ENCODE results near the gene C1orf87.
"Not testable (repeated sequence)": the region's sequence is repeated elsewhere in the genome, so short reads cannot be mapped to it uniquely, and the experiment has no call there.

C1orf87 gene

DNA sequence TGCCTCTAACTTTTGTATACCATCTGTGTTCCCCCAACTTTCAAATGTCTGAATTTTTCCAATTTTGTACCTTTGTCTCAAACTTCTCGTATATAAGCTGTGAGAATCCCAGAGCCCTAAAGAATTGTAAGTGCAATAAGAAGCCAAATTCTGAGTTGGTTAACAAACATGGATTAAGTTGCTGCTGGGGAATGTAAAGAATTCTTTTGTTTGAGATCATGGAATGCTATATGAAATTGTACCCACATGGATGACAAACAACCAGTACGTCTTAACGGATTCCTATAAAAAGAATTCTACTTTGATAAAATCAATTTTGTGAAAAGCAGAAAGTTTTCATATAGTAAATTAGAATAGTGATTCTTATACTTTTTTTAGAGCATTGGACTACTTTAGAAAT is 74.6 kb downstream of the C1orf87 start:
- no peak for DNase-seq (ENCODE audit: insufficient read length, low spot score)
- FAIRE-seq: no peak

DNA sequence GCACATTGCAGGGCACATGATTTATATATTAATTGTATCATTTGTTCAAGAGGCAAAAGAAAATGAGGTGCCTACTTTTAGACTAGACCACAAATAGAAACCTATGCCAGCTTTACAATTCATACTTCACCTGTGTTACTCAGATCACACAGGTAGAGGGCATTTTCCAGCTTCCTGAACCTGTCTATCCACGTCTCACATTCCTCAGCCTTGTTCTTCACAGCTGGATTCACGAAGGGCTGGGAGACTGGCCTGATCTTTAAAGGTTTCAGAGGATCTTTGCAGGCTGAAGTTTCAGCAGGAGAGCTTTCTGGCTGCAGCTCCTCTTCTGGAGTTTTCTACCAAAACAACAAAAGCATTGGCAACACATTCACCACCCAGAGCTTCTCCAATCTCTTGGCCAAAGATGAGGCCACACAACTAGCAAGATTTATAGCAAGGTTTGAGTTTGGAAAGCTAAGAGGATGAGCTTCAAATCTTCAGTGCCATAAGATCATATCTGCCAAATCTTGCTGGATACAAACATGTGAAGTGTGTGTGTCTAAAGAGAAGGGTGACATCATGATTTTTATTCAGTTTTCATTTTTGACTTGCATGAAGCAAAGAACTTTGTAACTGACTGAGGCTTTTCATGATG is 76.0 kb downstream of the C1orf87 start:
- DNase-seq (ENCODE audit: insufficient read length, low spot score) (no peak), FAIRE-seq (no peak)

DNA sequence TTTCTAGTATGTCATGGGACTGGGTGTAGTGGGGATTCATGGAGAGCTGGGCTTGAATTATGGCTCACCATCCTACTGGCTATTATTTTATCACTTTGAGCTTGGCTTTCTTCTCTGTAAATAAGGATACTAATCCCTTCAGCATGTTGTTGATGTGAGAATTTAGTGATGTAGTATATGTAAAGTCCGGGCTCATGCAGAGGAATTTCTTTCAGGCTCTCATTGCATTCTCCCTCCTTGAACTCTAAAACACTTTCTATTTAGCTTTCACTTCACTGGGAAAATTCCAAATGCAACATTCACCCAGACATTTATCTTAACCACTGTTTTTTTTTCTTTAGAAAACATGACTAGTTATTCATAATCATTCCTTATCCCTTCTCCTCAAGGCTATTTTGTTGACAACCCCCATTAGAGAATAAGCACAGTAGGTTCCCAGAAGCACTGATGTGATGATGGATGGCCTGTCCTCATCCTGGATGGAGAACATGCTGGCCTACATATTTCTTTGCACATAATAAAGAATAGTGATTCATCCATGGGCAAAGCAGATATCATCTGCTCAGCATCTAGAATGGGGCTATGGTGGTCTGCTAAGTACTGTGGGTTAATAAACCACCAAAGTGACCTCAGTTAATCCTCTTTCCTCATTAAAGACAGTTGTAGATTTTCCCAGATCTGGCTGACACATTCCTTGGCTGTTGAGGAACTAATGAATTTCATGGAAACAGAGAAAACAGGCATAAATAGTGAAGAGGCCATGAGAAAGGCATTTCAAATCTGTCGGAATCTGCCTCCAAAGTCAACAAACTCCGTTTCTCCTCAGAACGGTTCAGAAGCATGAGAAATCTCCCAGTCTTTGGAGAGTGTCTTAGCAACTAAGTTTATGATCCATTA is 79.0 kb downstream of the C1orf87 start:
- no peak for DNase-seq (ENCODE audit: insufficient read length, low spot score)
- FAIRE-seq: no peak

GRCh38 chr1:59992040-59992820 is 81.3 kb downstream of the C1orf87 start:
- DNase-seq (ENCODE audit: insufficient read length, low spot score) (no peak), FAIRE-seq (no peak)

- DNase-seq (ENCODE audit: insufficient read length, low spot score): no peak
- FAIRE-seq: no peak
These were observed 83.1 kb downstream of the C1orf87 start for GRCh38 chr1:59990470-59990869.

GRCh38 chr1:59986516-59987310 is 86.9 kb downstream of the C1orf87 start:
- FAIRE-seq: no peak

DNA sequence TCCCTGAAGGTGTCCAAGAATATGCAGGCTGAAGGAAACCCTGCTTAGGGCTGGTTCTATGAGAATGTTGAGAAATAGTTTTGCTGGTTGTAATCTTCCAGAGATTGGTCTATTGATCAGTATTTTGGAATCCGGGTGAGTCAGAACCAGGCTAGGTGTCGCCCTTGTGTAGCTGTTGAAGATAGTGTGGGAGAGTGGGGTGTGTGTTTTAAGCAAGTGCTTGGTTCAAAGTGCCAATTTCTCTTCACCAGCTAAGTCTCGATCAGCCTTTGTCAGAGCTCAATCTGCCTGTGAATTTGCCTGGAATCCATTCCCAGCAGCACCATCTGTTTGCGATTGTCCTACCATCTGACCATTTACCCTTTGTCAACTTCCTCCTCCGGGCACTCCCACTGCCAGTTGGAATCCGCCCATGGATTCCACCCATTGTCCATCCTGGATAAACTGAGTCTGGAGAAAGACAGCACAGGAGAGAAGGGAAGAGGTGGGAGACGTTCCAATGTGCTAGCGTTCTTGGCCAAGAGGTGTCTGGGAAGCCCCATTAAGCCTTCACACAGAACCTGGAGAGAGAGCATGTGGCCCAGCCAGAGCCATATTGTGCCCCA is 87.6 kb downstream of the C1orf87 start:
- FAIRE-seq (no peak), DNase-seq (ENCODE audit: insufficient read length, low spot score) (no peak)

More at GRCh38 chr1:59986516-59987310, 86.9 kb downstream of the C1orf87 start:
- DNase-seq (ENCODE audit: insufficient read length, low spot score): no peak

DNA sequence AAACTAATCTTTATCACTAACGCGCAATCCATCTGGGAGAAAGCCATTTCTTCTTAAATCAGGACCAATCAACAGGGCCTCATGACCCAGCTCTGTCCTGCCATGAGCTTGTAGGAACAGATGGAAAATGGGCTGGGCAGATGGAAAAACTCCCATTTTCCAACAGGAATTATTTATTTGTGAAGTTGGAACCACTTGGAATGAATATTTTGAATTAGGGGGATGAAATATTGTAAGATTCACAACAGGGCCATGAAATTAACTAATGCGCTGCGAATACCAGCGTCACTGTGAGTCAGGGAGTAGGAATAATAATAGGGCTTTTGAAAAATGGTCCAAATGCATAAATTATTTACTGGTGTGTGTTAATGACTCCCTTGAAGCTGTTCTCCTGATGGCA is 93.9 kb downstream of the C1orf87 start:
- DNase-seq (ENCODE audit: insufficient read length, low spot score) (no peak), FAIRE-seq (no peak)

DNA sequence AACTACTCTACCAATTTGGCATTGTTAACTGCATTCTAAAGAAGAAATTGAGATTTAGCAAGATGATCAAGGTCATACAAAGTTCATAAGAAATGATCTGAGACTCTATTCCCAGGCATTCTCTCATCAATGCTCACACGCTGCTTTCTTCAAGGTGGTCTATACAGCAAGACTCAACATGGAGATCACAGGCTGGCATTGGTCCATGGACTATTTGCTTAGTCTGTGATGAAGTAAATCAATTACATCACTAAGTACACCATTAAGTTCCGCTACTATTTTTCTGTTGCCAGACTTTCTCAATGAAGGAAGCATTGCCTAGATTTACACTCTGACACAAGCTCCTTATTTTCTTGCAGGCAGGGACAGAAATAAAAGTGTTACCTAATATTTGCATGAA is 95.1 kb downstream of the C1orf87 start:
- no peak for FAIRE-seq
- DNase-seq (ENCODE audit: insufficient read length, low spot score): no peak

GRCh38 chr1:59978026-59978425 is 95.5 kb downstream of the C1orf87 start:
- FAIRE-seq (no peak), DNase-seq (ENCODE audit: insufficient read length, low spot score) (no peak)

- DNase-seq (ENCODE audit: insufficient read length, low spot score): no peak
- FAIRE-seq: no peak
These were observed 96.5 kb downstream of the C1orf87 start for GRCh38 chr1:59977075-59977410.

GRCh38 chr1:59976194-59977074 is 97.1 kb downstream of the C1orf87 start:
- DNase-seq (ENCODE audit: insufficient read length, low spot score) (peak; percentile 40), FAIRE-seq (peak; percentile 33)

DNA sequence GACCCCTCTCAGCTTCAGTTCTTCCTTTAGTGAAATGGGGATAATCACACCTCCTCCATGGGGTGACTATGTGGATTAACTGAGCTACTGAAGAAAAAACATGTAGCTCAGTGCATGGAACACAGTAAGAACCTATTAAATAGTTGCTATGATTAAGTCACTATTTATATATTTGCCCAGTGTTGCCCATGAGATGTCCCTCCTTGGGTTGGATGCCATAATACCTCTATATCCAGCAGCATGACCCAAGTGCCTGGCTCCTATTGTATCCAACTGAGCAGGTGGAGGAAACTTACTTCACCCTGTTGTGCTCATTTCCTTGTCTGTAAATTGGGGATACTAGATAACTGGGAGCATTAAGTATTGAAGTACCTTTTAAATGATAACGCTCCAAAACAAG is 99.9 kb downstream of the C1orf87 start:
- DNase-seq (ENCODE audit: insufficient read length, low spot score) (no peak), FAIRE-seq (no peak)

GRCh38 chr1:59972216-59972927 is 101.2 kb downstream of the C1orf87 start:
- DNase-seq (ENCODE audit: insufficient read length, low spot score) (no peak), FAIRE-seq (peak; percentile 23)

DNA sequence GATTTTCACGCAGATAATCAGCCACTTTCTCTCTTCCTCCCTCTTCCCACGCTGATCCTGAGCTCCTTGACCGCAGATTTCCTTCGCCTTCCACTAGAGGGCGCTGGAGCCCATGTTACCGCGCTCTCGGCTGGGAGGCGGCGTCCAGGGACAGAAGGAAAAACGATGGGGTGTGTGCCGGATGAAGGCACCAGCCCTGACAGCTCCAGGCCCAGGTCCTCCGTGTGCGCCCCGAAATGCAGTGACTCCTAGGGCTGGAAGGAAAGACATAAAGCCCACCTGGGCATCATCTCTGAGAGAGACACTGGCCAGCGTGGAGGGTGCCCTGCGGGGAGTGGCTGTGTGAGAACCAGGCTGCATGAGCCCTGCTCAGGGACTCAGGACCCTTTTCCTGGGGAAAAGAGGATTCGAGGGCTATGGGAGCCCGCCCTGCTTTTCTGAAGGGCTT is 102.1 kb downstream of the C1orf87 start:
- peak; percentile 59 for DNase-seq (ENCODE audit: insufficient read length, low spot score)
- no peak for FAIRE-seq

- DNase-seq (ENCODE audit: insufficient read length, low spot score); FAIRE-seq: not testable (repeated sequence)
These were observed 103.9 kb downstream of the C1orf87 start for GRCh38 chr1:59969542-59970175.

DNA sequence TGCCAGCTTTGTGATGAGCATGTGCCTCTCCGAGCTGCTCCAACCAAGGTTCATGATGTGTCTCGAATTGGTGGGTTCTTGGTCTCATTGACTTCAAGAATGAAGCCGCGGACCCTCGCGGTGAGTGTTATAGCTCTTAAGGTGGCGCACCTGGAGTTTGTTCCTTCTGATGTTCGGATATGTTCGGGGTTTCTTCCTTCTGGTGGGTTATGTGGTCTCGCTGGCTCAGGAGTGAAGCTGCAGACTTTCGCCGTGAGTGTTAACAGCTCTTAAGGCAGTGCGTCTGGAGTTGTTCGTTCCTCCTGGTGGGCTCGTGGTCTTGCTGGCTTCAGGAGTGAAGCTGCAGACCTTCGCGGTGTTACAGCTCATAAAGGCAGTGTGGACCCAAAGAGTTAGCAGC is 104.8 kb downstream of the C1orf87 start:
- FAIRE-seq; DNase-seq (ENCODE audit: insufficient read length, low spot score): not testable (repeated sequence)

GRCh38 chr1:59967780-59968179 is 105.8 kb downstream of the C1orf87 start:
- DNase-seq (ENCODE audit: insufficient read length, low spot score): no peak
- no peak for FAIRE-seq
